ENCODE data around the gene HMOX1. TPM values are rescaled to one million over a fixed set of nuclear protein-coding genes. Genes with fewer than 3 reads are reported as not detected.
A peak's percentile ranks its signal among the peaks of the same experiment; 100 is the strongest.

Gene HMOX1, protein sequence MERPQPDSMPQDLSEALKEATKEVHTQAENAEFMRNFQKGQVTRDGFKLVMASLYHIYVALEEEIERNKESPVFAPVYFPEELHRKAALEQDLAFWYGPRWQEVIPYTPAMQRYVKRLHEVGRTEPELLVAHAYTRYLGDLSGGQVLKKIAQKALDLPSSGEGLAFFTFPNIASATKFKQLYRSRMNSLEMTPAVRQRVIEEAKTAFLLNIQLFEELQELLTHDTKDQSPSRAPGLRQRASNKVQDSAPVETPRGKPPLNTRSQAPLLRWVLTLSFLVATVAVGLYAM
- 6.8 TPM for total RNA-seq

GRCh38 chr22:35380537-35381423 lies at the start of gene HMOX1:
Gene HMOX1 (plus strand): TSS chr22:35381096. CDS start chr22:35381174, 78 bp downstream.
- peak; percentile 91 for DNase-seq (ENCODE audit: low spot score)

DNA sequence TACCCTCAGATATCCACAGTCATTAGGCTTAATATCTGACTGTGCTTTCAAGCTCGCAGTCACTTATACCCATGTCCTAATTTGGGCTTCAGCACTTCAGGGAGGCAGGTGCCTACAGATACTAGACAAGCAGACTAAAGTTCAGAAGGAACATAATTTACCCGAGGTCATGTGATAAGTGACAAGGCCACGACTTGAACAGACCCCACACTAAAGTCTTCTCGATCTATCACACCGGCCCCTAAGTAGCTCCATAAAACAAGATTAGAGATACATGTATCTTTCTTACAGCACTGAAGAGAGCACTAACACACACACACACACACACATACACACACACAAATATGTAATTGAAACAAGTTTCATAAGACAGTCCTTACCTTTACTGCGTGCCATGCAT lies 48.6 kb upstream of the HMOX1 start:
- no peak for DNase-seq (ENCODE audit: low spot score)

- no peak for DNase-seq (ENCODE audit: low spot score)
Measured at GRCh38 chr22:35333220-35333619, 47.7 kb upstream of the HMOX1 start.

DNA sequence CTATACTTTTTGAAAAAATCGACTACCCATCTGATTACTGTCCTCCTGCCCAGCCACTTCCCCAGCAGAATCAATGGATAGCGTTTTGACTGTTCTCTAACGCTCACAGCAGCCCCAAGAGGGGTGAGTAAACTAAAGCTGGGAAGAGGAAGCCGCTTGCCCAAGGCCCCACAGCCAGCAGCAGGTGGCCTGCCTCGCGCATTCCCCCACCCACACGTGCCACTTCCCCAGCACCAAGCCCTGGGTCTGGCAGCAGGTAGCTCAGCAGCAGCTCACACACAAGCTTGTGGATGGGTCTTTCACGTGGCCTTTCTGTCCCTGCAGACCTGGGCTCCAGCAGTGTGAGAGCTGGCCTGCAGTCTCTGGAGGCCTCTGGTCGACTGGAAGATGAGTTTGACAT lies 46.9 kb upstream of the HMOX1 start:
- no peak for DNase-seq (ENCODE audit: low spot score)

- DNase-seq (ENCODE audit: low spot score): no peak
Measured at GRCh38 chr22:35335468-35335867, 45.4 kb upstream of the HMOX1 start.

DNA sequence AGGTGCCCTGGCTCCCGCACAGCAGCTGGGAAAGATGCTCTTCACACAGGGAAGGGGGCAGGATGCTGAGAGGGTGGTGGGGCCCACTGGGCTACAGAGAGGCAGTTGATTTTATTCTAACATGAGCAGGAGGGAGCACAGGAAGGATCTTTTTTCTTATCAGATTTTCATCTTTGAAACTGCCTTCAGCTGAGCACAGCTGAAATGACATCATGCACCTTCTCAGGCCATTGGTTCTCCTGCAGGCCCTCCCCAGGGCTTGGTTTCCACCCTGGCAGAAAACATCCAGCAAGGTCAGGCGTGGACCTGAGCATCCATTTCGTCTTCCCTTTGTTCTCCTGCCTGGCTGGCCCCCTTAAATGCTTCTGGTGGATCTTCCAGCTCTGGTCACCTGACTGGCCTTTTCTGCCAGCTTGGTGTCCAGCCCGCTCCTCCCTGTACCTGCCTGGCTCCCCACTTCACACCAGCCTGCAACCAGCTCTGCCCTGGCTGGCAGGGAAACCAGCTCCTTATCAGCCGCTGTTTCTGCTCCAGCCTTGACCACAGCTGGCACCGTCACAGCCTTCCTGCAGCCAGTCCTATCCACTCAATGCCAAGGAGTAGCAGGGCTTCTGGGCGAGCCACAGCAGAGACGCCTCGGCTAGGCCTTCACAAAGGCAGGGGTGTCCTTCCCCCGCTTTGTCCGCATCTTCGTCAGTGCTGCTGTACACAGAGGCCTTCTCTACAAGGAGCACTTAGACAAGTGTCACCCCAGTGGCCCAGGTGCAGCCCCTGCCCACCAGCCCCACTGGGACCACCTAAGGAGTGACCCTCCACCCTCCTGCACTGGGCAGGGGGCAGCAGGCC lies 44.7 kb upstream of the HMOX1 start:
- no peak for DNase-seq (ENCODE audit: low spot score)

DNA sequence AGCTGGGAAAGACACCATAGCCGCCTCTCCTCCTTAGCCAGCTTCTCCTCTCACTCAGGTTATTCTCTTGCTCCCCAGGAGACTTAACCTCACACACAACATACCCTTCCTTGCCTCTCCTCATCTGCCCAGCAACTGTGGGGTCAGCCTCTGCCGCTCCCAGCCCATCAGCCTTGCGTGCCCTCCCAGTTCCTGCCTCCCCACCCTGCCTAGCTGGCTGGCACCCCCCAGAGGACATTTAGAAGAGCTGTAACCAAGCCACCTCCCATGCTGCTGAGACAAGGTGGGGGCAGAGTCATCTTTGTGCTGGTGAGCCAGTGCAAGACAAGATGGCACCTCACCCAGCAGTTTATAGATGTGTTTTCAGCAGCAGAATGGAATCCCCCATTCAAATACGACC lies 43.0 kb upstream of the HMOX1 start:
- DNase-seq (ENCODE audit: low spot score): no peak

DNA sequence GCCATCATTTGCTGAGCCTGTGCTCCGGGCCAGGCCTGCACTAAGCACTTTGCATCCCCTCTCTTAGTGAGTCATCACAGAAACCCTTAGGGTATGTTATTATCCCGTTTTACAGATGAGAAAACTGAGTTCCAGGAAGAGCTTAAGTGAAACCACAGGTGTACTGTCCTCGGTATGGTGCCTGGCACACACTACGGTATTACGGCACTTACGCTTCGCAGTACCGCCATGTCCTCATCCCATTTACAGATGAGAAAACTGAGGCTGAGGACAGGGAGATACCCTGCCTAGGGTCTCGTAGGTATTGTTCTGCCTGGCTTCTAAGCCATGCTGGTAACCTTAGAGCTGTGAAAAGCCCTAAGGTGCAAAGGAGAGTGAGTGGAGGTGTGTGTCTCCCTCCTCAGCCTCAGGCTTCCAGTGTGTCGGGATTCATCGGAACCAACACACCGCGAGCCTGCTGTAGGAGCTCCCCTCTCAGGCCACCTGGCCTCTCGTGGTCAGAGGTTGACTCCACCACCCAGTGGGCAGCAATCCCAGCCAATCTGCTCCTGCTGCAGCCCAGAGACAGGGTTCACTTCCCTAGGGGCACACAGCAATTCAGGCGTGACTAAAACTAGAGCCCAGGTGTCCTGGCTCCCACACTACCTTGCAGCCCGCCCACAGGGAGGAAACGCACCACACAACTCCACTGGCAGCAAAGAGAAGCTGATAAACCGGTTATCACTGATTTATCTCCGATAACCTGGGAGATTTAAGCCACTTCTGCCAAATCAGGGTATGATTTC lies 39.6 kb upstream of the HMOX1 start:
- no peak for DNase-seq (ENCODE audit: low spot score)

DNA sequence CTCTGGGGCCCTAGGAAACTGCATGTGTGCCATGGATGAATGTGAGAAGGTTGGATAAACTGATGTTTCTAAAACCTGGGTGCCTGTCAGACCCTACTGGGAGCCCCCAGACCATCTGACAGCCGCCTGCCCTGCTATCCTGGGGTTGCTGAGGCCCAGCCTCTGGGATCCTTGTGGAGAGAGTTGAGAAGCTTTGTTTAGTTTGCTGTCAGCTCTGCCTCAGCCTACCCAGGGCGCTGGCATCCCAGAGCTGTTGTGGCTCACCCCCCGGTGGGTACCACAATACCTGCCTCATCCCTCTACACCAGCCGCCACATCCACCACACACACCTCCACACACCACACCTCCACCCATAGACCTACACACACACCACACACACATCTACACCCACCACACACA lies 38.5 kb upstream of the HMOX1 start:
- DNase-seq (ENCODE audit: low spot score): no peak

DNA sequence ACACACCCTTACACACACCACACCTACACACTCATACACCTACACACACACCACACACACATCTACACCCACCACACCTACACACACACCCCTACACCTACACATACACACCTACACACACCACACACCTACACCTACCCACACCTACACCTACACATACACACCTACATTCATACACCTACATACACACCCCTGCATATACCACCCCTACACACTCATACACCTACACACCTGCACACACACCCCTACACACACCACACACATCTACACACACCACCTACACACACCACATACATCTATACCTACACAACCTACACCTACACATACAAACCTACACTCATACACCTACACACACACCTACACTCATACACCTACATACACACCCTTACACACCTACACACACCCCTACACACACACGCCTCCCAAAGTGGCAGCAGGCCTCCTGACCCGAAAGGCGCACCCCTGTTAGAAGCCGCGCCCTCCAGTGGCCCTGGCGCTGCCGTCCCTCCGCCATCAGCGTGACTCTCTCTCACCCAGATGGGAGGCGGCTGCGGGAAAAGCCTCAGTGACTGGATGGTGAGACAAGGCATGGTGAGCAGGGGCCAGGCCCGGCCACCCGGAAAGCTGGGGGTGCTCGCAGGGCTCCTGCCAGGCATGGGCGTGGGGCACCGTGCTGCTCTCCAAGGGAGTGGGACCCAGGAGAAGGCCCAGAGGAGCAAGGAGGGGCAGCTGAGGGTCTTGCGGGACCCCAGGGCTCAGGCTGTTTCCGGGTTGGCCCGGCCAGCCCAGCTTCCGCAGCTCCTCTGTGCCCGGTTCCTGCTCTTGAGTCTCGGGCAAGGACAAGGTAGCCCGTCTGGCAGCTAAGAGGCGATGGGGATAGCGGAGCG lies 37.0 kb upstream of the HMOX1 start:
- no peak for DNase-seq (ENCODE audit: low spot score)

DNA sequence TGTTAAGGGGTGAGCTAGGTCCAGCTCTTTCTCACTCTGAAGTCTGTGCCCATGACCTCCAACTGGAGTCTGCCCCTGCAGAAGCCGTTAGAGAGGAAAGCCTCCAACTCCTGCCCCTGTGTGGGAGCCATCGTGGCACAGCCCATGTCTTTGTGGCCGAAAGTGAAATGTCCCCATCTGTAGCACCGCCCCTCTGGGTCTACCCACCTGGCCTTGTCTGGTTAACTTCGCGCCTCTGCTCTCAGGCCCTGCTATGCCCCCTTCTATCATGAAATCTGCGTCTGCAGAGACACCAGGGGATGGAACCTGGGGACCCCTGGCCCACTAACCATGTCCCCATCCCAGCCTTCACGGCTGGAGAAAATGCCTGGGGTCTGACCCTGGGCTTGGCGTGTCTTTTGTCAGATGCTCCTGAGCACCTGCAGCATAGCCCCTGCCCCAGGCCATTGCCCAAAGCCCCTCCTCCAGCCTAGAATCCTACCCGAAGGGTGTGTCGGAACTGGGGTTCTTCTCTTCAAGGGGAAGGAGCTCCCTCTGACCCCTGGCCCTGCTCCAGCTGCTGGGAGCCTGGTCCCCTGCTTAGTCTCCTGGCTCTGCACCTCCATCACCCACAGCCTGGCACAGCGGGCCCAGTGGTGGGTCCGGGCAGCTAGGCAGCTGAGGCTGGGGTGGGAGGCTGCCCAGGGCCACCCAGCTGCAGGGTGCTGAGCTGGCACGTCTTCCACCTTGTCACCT lies 35.8 kb upstream of the HMOX1 start:
- no peak for DNase-seq (ENCODE audit: low spot score)

- DNase-seq (ENCODE audit: low spot score): no peak
Measured at GRCh38 chr22:35345808-35346505, 34.9 kb upstream of the HMOX1 start.

- no peak for DNase-seq (ENCODE audit: low spot score)
Measured at GRCh38 chr22:35346596-35347220, 34.2 kb upstream of the HMOX1 start.

DNA sequence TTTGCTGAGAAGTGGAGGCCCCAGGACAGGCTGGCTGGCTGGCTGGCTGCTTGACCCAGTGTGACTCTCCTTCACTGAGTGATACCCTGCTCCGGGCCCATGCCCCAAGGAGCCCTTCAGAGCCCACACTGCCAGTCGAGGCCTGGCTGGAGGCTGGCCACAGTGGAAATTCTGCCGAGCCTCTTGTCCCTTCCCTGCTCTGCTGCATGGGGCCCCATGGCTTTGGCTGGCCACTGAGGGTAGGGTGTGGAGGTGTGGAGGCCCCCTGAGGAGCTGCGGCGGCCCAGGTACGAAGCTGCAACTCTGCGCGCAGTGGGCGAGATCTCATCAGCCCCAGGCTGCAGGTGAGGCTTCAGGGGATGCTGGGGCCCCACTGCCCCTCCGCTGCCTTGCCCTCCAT lies 33.4 kb upstream of the HMOX1 start:
- DNase-seq (ENCODE audit: low spot score): no peak

GRCh38 chr22:35348026-35348590 lies 32.8 kb upstream of the HMOX1 start:
- DNase-seq (ENCODE audit: low spot score): no peak

DNA sequence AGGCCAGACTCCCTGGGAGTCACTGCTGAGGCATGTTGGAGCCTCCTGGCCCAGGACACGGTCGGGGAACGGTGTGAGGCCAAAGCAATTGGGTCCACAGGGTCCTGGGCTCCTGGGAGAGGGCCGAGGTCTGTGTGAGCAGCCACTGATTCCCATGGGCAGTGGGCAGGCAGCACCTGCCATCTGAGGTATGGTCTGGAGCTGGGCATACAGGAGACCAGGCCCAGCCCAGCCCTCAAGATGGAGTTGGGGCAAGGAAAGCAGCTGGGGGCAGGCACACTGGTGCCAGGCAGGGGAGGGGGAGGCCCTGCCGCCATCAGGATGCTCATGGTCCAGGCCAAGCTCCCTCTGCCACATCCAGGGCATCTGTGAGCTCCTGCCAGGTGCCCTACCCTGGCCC lies 32.2 kb upstream of the HMOX1 start:
- DNase-seq (ENCODE audit: low spot score): no peak

DNA sequence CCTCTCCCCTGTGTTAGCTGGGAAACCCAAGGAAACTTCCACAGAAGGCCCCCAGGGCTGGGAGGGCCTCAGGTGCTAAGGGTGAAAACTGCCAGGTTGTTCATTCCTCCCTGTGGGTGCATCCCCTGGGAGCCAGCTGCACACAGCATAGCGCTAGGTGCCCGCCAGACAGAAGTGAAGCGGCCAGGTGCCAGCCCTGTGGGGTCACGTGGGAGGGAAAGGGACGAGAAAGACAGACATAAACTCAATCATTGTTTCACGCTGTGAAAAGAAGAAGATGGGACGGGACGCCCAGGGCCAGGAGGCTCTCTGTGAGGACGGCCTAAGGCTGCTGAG lies 31.6 kb upstream of the HMOX1 start:
- DNase-seq (ENCODE audit: low spot score): no peak
